ENCODE data around the gene ROR2. TPM values are rescaled to one million over a fixed set of nuclear protein-coding genes. Genes with fewer than 3 reads are reported as not detected.

The ROR2 gene
- total RNA-seq, 1 donor = 13.8 TPM

- no peak overlapping the region for H3K4me3 ChIP-seq (ENCODE audit: insufficient read depth, low read length)
- H3K4me2 ChIP-seq (ENCODE audit: insufficient read depth, low read length) = no peak overlapping the region
Observed at GRCh38 chr9:91833878-91834255, 116.2 kb downstream of the ROR2 start.

DNA sequence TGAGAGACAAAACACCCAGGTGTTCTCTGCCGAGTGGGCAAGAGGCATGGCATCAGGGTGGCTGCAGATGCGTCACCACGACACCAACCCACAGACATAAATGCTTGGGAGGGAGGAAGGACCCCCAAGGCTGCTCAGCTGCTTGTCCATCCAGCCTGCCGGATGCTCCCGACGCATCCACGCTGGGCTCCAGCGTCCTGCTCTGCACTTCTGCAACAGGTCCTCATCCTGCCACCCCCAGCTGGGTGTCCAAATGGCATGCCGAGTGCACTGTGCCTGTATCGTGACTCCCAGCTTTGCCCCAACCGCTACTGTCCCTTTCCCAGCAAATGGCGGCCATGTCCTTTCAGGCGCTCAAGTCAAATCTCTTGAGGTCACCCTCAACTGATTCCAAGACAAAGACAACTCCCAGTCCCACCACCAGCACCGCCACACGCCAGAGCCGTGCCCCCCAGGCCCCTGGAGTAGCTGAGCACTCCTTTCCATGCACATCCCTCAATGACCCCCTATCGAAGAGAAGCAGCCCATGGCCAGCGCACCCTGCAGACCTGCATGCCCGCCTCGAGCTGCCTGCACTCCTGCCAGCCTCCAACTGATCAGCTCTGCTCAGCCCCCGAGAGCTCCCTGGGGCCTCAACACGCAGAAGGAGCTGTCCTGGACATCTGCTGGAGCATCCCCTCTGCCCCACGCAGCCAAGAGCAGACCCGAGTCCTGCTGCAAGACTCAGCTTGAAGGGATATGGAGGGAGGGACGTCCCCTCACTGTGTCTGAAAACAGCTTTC lies 116.7 kb downstream of the ROR2 start:
- H3K36me3 ChIP-seq (ENCODE audit: insufficient read depth, low read length) = no peaks in the 10 kb centered on the region
- DNase-seq (ENCODE audit: insufficient read length, low spot score, missing footprints) = no peak
- no peaks in the 10 kb centered on the region for H3K9me3 ChIP-seq (ENCODE audit: low read depth, low read length)
- H3K79me2 ChIP-seq (ENCODE audit: insufficient read depth, low read length) = no peaks in the 10 kb centered on the region
- no peak for TF ChIP-seq CTCF (IDR thresholded peaks at IDR 0.05; ENCODE audit: extremely low read depth, low read depth, low read length)
- peaks cover 32% of the 10 kb centered on the region for H3K27me3 ChIP-seq (ENCODE audit: insufficient read depth, low read length)
- H3K4me1 ChIP-seq (ENCODE audit: insufficient read depth, low read length) = no peaks in the 10 kb centered on the region
- H3K27ac ChIP-seq (ENCODE audit: low read depth, low read length) = no peak overlapping the region
- H2AFZ ChIP-seq (ENCODE audit: low read length) = no peak overlapping the region
- no peak overlapping the region for H3K4me3 ChIP-seq (ENCODE audit: insufficient read depth, low read length)
- H4K20me1 ChIP-seq (ENCODE audit: insufficient read depth, low read length) = no peaks in the 10 kb centered on the region
- no peak overlapping the region for H3K4me2 ChIP-seq (ENCODE audit: insufficient read depth, low read length)

More at GRCh38 chr9:91833878-91834255, 116.2 kb downstream of the ROR2 start:
- peaks cover 37% of the 10 kb centered on the region for H3K27me3 ChIP-seq (ENCODE audit: insufficient read depth, low read length)
- no peak overlapping the region for H3K27ac ChIP-seq (ENCODE audit: low read depth, low read length)
- H3K9me3 ChIP-seq (ENCODE audit: low read depth, low read length) = no peaks in the 10 kb centered on the region
- H4K20me1 ChIP-seq (ENCODE audit: insufficient read depth, low read length) = no peaks in the 10 kb centered on the region
- H3K4me1 ChIP-seq (ENCODE audit: insufficient read depth, low read length) = no peaks in the 10 kb centered on the region
- no peak overlapping the region for H2AFZ ChIP-seq (ENCODE audit: low read length)
- TF ChIP-seq CTCF (IDR thresholded peaks at IDR 0.05; ENCODE audit: extremely low read depth, low read depth, low read length) = no peak
- H3K36me3 ChIP-seq (ENCODE audit: insufficient read depth, low read length) = no peaks in the 10 kb centered on the region
- DNase-seq (ENCODE audit: insufficient read length, low spot score, missing footprints) = no peak
- no peaks in the 10 kb centered on the region for H3K79me2 ChIP-seq (ENCODE audit: insufficient read depth, low read length)

GRCh38 chr9:91832322-91832721 lies 117.7 kb downstream of the ROR2 start:
- H3K36me3 ChIP-seq (ENCODE audit: insufficient read depth, low read length) = no peaks in the 10 kb centered on the region
- peaks cover 23% of the 10 kb centered on the region for H3K27me3 ChIP-seq (ENCODE audit: insufficient read depth, low read length)
- DNase-seq (ENCODE audit: insufficient read length, low spot score, missing footprints) = no peak
- no peak for TF ChIP-seq CTCF (IDR thresholded peaks at IDR 0.05; ENCODE audit: extremely low read depth, low read depth, low read length)
- no peak overlapping the region for H3K4me3 ChIP-seq (ENCODE audit: insufficient read depth, low read length)
- H2AFZ ChIP-seq (ENCODE audit: low read length) = no peak overlapping the region
- H3K4me2 ChIP-seq (ENCODE audit: insufficient read depth, low read length) = no peak overlapping the region
- no peaks in the 10 kb centered on the region for H4K20me1 ChIP-seq (ENCODE audit: insufficient read depth, low read length)
- no peaks in the 10 kb centered on the region for H3K4me1 ChIP-seq (ENCODE audit: insufficient read depth, low read length)
- H3K9me3 ChIP-seq (ENCODE audit: low read depth, low read length) = no peaks in the 10 kb centered on the region
- H3K79me2 ChIP-seq (ENCODE audit: insufficient read depth, low read length) = no peaks in the 10 kb centered on the region
- H3K27ac ChIP-seq (ENCODE audit: low read depth, low read length) = no peak overlapping the region

- H3K4me3 ChIP-seq (ENCODE audit: insufficient read depth, low read length) = no peak overlapping the region
- H2AFZ ChIP-seq (ENCODE audit: low read length) = no peak overlapping the region
- H4K20me1 ChIP-seq (ENCODE audit: insufficient read depth, low read length) = no peaks in the 10 kb centered on the region
- H3K4me1 ChIP-seq (ENCODE audit: insufficient read depth, low read length) = peaks cover 5% of the 10 kb centered on the region
- DNase-seq (ENCODE audit: insufficient read length, low spot score, missing footprints) = no peak
- no peak overlapping the region for H3K4me2 ChIP-seq (ENCODE audit: insufficient read depth, low read length)
- no peaks in the 10 kb centered on the region for H3K9me3 ChIP-seq (ENCODE audit: low read depth, low read length)
- H3K27me3 ChIP-seq (ENCODE audit: insufficient read depth, low read length) = peaks cover 32% of the 10 kb centered on the region
- H3K27ac ChIP-seq (ENCODE audit: low read depth, low read length) = no peak overlapping the region
- TF ChIP-seq CTCF (IDR thresholded peaks at IDR 0.05; ENCODE audit: extremely low read depth, low read depth, low read length) = no peak
- H3K36me3 ChIP-seq (ENCODE audit: insufficient read depth, low read length) = no peaks in the 10 kb centered on the region
- H3K79me2 ChIP-seq (ENCODE audit: insufficient read depth, low read length) = no peaks in the 10 kb centered on the region
Observed at GRCh38 chr9:91825866-91826265, 124.2 kb downstream of the ROR2 start.

All from osteoblast (primary cell).